HG03565 (cell line): ENCODE results near the gene CDK6.

Source experiments
- ATAC-seq: cut with Tn5 transposase; IDR thresholded peaks from one replicate; pipeline ENCODE4 v1.9.1; 2021; ENCODE audit warnings: mild to moderate bottlenecking, moderate library complexity; ENCODE audit not compliant: unreplicated experiment

CDK6 gene

GRCh38 chr7:92848441-92848840 lies 12.1 kb upstream of the CDK6 start:
- no peak for ATAC-seq

- ATAC-seq: no peak
Measured at GRCh38 chr7:92847305-92847704, 10.9 kb upstream of the CDK6 start.

GRCh38 chr7:92845736-92846135 lies 9.4 kb upstream of the CDK6 start:
- ATAC-seq: no peak

- no peak for ATAC-seq
Measured at GRCh38 chr7:92843781-92844180, 7.4 kb upstream of the CDK6 start.

- no peak for ATAC-seq
Measured at GRCh38 chr7:92843034-92843760, 6.8 kb upstream of the CDK6 start.

- no peak for ATAC-seq
Measured at GRCh38 chr7:92841192-92841591, 4.8 kb upstream of the CDK6 start.

- ATAC-seq: no peak
Measured at GRCh38 chr7:92840316-92840715, 3.9 kb upstream of the CDK6 start.

GRCh38 chr7:92839901-92840300 lies 3.5 kb upstream of the CDK6 start:
- no peak for ATAC-seq

- ATAC-seq: no peak
Measured at GRCh38 chr7:92838934-92839333, 2.6 kb upstream of the CDK6 start.

GRCh38 chr7:92837000-92837749 lies 802 bp upstream of the CDK6 start:
- no peak for ATAC-seq

GRCh38 chr7:92835851-92836488 lies 403 bp downstream of the CDK6 start:
- no peak for ATAC-seq

GRCh38 chr7:92835261-92835850 lies 1.0 kb downstream of the CDK6 start:
- ATAC-seq: no peak

- no peak for ATAC-seq
Measured at GRCh38 chr7:92834507-92835260, 1.7 kb downstream of the CDK6 start.

GRCh38 chr7:92833766-92834506 lies 2.4 kb downstream of the CDK6 start:
- peak; percentile 32 for ATAC-seq

- ATAC-seq: peak; percentile 48
Measured at GRCh38 chr7:92833024-92833765, 3.2 kb downstream of the CDK6 start.

GRCh38 chr7:92832534-92833023 lies 3.8 kb downstream of the CDK6 start:
- ATAC-seq: no peak

GRCh38 chr7:92831716-92832533 lies 4.4 kb downstream of the CDK6 start:
- no peak for ATAC-seq

- ATAC-seq: no peak
Measured at GRCh38 chr7:92830532-92831110, 5.8 kb downstream of the CDK6 start.
